Activated CD8-positive, alpha-beta memory T cell treated with anti-CD3 and anti-CD28 coated beads, Interleukin-2, amount 10 ng/mL, durations not matched to agents 7 days and 5 days (primary cell): ENCODE data around the gene COL15A1. TPM values are rescaled to one million over a fixed set of nuclear protein-coding genes. Genes with fewer than 3 reads are reported as not detected.

Source experiments
- ATAC-seq: fragments of 150-1000 bp; cut with Tn5 transposase; one replicate; pipeline ENCODE4 v1.10.0; 2021; ENCODE audit warnings: moderate library complexity
- CTCF ChIA-PET: fragments of 350-600 bp; sonication (Branson Sonifier 250); formaldehyde crosslinking; loops from one replicate; lab custom pipeline; 2021; ENCODE audit warnings: antibody characterized with exemption; lab: Charles Lee
- DNase-seq: peaks from one replicate; pipeline ENCODE4 v3.0.0-alpha.2; 2020
- H3K27ac Mint-ChIP-seq: one replicate; pipeline ENCODE4 v1.8.0; 2021; ENCODE audit warnings: mild to moderate bottlenecking, mixed read lengths
- H3K27me3 Mint-ChIP-seq: one replicate; pipeline ENCODE4 v1.8.0; 2021; ENCODE audit warnings: mixed read lengths
- H3K36me3 Mint-ChIP-seq: one replicate; pipeline ENCODE4 v1.8.0; 2021; ENCODE audit warnings: mild to moderate bottlenecking, mixed read lengths
- H3K4me1 Mint-ChIP-seq: one replicate; pipeline ENCODE4 v1.8.0; 2021; ENCODE audit warnings: mixed read lengths
- H3K4me3 Mint-ChIP-seq: one replicate; pipeline ENCODE4 v1.8.0; 2021; ENCODE audit warnings: mild to moderate bottlenecking, moderate library complexity, mixed read lengths
- H3K9me3 Mint-ChIP-seq: one replicate; pipeline ENCODE4 v1.8.0; 2022; ENCODE audit warnings: low read depth, mixed read lengths
- total RNA-seq, 2 experiments: library from RNA; stranded (reverse); gene quantifications; one replicate each; pipeline ENCODE4 v1.2.3, GENCODE V29; 2021

The COL15A1 gene
- total RNA-seq, 2 experiments from 2014 or later = 0.45 to 0.53 TPM

DNA sequence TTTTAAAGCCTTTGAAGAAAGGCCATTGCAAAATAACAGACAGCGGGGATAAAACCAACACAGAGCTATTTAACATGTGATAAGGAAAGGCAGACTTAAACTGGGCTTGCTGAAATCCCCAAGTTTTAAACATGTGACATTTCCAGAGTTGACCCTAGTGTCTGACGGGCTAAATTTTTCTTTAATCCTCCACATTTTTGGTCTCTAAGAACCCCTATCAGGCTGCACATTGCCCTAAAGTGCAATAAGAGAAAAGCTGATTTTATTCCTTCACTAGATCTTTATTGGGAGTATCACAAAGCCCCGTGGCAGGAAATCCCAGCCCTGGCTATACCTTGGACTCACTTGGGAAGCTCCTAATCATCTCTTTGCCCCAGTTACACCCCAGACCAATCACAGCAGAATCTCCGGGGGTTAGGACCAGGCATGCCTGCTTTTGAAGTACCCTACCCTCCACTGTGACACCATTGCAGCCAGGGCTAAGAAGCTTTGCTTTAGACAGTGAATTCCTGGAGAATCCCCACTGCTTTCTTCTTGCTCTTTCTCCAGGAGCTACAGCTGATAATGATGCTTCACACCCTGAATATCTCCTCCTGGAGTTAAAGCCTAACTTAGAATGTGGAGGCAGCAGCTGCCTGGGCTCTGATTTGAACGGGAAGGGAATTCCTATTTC is 20.1 kb upstream of the COL15A1 start:
- H3K27ac Mint-ChIP-seq = no peak overlapping the region
- no peak for ATAC-seq
- H3K9me3 Mint-ChIP-seq = no peaks in the 10 kb centered on the region
- CTCF ChIA-PET = interaction anchor here (0.8 kb wide), 1 partner anchor 90 kb away, joined by 3 read pairs; no protein-coding TSS in a partner anchor
- no peaks in the 10 kb centered on the region for H3K36me3 Mint-ChIP-seq
- peaks cover 1% of the 10 kb centered on the region for H3K4me1 Mint-ChIP-seq
- DNase-seq = no peak
- no peak overlapping the region for H3K4me3 Mint-ChIP-seq
- H3K27me3 Mint-ChIP-seq = peaks cover 38% of the 10 kb centered on the region

GRCh38 chr9:98924946-98925820 is 18.5 kb upstream of the COL15A1 start:
- no peak for DNase-seq
- ATAC-seq = no peak
- Mint-ChIP-seq H3K27me3 (peaks cover 51% of the 10 kb centered on the region), H3K4me3 (no peak overlapping the region), H3K9me3 (no peaks in the 10 kb centered on the region), H3K27ac (no peak overlapping the region), H3K36me3 (no peaks in the 10 kb centered on the region), H3K4me1 (peaks cover 1% of the 10 kb centered on the region)
- CTCF ChIA-PET = no interaction called here

GRCh38 chr9:98925956-98926355 is 17.8 kb upstream of the COL15A1 start:
- no peak for DNase-seq
- CTCF ChIA-PET = no interaction called here
- no peak overlapping the region for H3K4me3 Mint-ChIP-seq
- H3K4me1 Mint-ChIP-seq = peaks cover 1% of the 10 kb centered on the region
- peaks cover 49% of the 10 kb centered on the region for H3K27me3 Mint-ChIP-seq
- H3K9me3 Mint-ChIP-seq = no peaks in the 10 kb centered on the region
- no peaks in the 10 kb centered on the region for H3K36me3 Mint-ChIP-seq
- no peak overlapping the region for H3K27ac Mint-ChIP-seq
- ATAC-seq = no peak

DNA sequence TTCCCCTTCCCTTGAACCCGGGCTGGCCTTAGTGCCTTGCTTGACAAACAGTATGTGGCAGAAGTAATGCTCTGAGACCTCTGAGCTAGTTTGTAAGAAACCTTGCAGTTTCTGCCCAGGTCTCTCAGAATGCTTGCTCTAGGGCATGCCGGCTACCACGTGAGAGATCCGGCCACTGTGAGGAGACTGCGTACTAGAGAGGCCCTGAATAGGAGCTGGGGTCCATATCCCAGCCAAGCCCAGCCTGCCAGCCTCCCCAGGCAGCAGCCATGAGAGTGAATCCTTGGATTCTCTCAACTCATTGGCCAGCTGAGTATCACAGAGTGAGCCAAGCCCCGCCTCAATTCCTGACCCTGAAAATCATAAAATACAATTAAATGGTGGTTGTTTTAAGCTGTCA is 16.0 kb upstream of the COL15A1 start:
- no peak for ATAC-seq
- H3K4me3 Mint-ChIP-seq = no peak overlapping the region
- CTCF ChIA-PET = no interaction called here

DNA sequence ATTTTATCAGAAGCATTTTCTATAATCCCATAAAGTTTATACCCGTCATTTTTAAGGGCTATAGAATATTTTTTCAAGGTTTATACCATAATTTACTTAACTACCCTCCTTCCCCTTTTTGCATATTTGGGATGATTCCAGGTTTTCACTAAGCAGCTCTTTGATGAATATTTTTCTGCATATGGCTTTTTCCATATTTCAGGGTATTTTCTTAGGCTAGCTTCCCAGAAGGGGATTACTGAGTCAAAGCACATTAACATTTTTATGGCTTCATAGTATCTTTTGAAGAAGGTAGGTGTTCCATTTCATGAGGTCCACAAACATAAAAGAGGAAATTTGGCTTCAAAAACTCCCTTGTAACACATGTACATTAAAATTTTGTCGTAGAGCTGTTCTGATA is 14.6 kb upstream of the COL15A1 start:
- Mint-ChIP-seq H3K27ac (no peak overlapping the region), H3K27me3 (peaks cover 40% of the 10 kb centered on the region), H3K4me3 (no peak overlapping the region), H3K9me3 (no peaks in the 10 kb centered on the region), H3K4me1 (no peaks in the 10 kb centered on the region), H3K36me3 (no peaks in the 10 kb centered on the region)
- ATAC-seq (no peak), DNase-seq (no peak)
- CTCF ChIA-PET = interaction anchor here (1.3 kb wide), 1 partner anchor 8 kb away, joined by 3 read pairs; no protein-coding TSS in a partner anchor

More for the DNA sequence above, 16.0 kb upstream of the COL15A1 start:
- no peak for DNase-seq
- H3K27me3 Mint-ChIP-seq = peaks cover 48% of the 10 kb centered on the region
- H3K36me3 Mint-ChIP-seq = no peaks in the 10 kb centered on the region
- no peak overlapping the region for H3K27ac Mint-ChIP-seq
- H3K9me3 Mint-ChIP-seq = no peaks in the 10 kb centered on the region
- H3K4me1 Mint-ChIP-seq = peaks cover 1% of the 10 kb centered on the region

GRCh38 chr9:98929895-98930341 is 13.8 kb upstream of the COL15A1 start:
- H3K27me3 Mint-ChIP-seq = peaks cover 43% of the 10 kb centered on the region
- no peaks in the 10 kb centered on the region for H3K4me1 Mint-ChIP-seq
- ATAC-seq (no peak), DNase-seq (no peak)
- no peaks in the 10 kb centered on the region for H3K36me3 Mint-ChIP-seq
- H3K27ac Mint-ChIP-seq = no peak overlapping the region
- H3K9me3 Mint-ChIP-seq = no peaks in the 10 kb centered on the region
- no peak overlapping the region for H3K4me3 Mint-ChIP-seq
- CTCF ChIA-PET = interaction anchor here (1.3 kb wide), 1 partner anchor 9 kb away, joined by 3 read pairs; no protein-coding TSS in a partner anchor

DNA sequence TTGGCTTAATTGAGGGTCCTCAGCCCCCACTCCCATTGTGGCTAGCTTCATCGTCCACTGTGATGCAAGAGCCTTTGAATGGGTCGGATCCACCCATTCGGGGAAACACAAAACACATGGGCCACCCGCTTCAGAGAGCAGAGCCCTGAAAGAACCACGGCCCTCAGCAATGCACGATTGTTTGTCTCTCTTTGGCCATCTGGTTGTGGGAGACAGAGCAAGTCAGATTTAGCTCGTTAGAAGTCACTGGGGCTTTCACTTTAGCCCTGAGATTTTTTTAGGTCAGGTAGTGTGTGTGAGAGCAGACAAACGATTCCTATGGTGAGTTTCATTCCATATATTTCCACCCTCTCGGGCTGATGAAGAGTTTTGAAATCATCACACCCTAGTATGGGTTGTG is 12.9 kb upstream of the COL15A1 start:
- CTCF ChIA-PET = no interaction called here

GRCh38 chr9:98931600-98932389 is 11.9 kb upstream of the COL15A1 start:
- Mint-ChIP-seq H3K4me3 (no peak overlapping the region), H3K4me1 (no peaks in the 10 kb centered on the region), H3K27me3 (peaks cover 49% of the 10 kb centered on the region), H3K9me3 (no peaks in the 10 kb centered on the region), H3K27ac (no peak overlapping the region), H3K36me3 (no peaks in the 10 kb centered on the region)
- ATAC-seq (no peak), DNase-seq (no peak)
- CTCF ChIA-PET = no interaction called here

More for the DNA sequence above, 12.9 kb upstream of the COL15A1 start:
- DNase-seq (no peak), ATAC-seq (no peak)
- Mint-ChIP-seq H3K9me3 (no peaks in the 10 kb centered on the region), H3K36me3 (no peaks in the 10 kb centered on the region), H3K4me3 (no peak overlapping the region), H3K4me1 (no peaks in the 10 kb centered on the region), H3K27ac (no peak overlapping the region), H3K27me3 (peaks cover 45% of the 10 kb centered on the region)

DNA sequence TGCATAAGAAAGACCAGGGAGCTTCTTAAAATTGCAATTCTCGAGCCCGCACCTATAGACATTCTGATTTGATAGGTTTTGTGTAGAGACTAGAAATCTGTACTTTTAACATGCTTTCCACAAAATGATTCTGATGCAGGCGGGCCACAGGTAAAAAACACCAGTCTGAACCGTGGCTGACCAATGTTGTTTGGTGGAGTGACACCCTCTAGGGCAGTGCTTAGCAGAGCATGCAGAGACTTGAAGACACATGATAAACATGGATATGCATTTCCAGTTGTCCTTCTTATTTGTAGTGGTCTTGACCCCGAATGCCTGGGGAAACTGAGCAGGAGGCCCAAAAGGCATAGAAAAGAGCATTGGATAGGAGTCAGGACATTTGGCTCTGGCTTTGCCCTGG is 10.5 kb upstream of the COL15A1 start:
- H3K27ac Mint-ChIP-seq = no peak overlapping the region
- no peak for ATAC-seq
- no peaks in the 10 kb centered on the region for H3K4me1 Mint-ChIP-seq
- H3K4me3 Mint-ChIP-seq = no peak overlapping the region
- CTCF ChIA-PET = no interaction called here
- no peak for DNase-seq
- no peaks in the 10 kb centered on the region for H3K36me3 Mint-ChIP-seq
- peaks cover 48% of the 10 kb centered on the region for H3K27me3 Mint-ChIP-seq
- H3K9me3 Mint-ChIP-seq = no peaks in the 10 kb centered on the region

DNA sequence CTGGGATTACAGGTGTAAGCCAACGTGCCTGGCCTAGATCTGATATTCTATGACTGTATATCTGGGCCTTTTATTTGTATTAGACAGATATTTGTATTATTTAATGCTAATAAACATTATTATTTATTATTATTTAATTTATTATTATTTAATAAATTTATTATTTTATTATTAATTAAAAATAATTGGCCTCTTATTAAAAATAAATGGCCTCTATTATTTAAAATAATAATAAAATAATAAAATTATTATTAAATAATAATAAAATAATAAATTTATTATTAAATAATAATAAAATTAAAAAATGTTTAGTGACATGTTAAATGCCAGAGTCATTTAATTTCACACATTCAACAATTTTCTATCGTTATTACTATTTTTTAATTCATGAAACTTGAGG is 9.8 kb upstream of the COL15A1 start:
- H3K9me3 Mint-ChIP-seq = no peaks in the 10 kb centered on the region
- peaks cover 46% of the 10 kb centered on the region for H3K27me3 Mint-ChIP-seq
- ATAC-seq = no peak
- no peak for DNase-seq
- H3K36me3 Mint-ChIP-seq = no peaks in the 10 kb centered on the region
- CTCF ChIA-PET = interaction anchor here (2.4 kb wide), 1 partner anchor 85 kb away, joined by 6 read pairs; no protein-coding TSS in a partner anchor
- H3K4me3 Mint-ChIP-seq = no peak overlapping the region
- no peak overlapping the region for H3K27ac Mint-ChIP-seq
- no peaks in the 10 kb centered on the region for H3K4me1 Mint-ChIP-seq

DNA sequence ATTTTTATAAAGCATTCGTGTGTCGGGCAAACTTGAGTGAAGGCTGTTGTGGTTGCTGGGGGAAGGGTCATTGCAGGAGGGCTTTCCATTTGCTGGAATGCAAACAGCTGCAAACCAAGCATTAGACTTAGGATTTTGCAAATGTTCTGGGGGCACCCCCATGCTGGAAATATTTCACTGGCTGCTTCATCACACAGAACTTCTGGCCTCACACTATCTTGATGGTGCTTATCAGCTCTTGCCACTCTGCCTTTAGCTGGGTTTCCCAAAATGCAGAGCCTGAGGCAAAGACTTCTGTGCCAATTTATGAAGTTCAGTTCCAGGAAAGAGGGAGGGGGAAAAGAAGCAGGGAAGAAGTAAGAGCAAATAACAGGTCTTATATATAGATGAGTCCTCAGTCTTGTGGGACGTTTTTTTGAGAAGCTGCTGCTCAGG is 8.6 kb upstream of the COL15A1 start:
- Mint-ChIP-seq H3K36me3 (no peaks in the 10 kb centered on the region), H3K27me3 (peaks cover 46% of the 10 kb centered on the region), H3K27ac (no peak overlapping the region), H3K9me3 (no peaks in the 10 kb centered on the region), H3K4me3 (no peak overlapping the region), H3K4me1 (no peaks in the 10 kb centered on the region)
- no peak for ATAC-seq
- DNase-seq = no peak
- CTCF ChIA-PET = interaction anchor here (2.4 kb wide), 1 partner anchor 86 kb away, joined by 6 read pairs; no protein-coding TSS in a partner anchor

DNA sequence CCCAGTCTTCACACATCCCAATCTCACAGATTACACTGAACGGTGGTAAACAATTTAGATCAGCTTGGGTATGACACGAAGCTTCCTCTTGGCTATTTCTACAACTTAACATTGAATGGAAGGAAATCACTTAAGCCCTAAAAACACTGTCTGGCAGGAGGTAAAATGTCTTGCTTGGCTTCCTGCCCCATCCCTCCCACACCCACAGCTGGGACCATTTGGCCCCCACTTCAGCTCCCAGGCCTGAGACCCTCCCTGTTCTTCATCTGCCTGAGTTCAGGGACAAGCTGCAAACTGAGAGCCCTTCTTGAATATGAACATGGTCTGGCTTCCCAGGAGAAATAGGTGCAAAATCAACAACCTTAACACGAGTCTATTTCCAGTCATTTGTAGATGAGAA is 3.4 kb upstream of the COL15A1 start:
- CTCF ChIA-PET = interaction anchor here (1.2 to 1.4 kb wide), 2 partner anchors 15 to 92 kb away, joined by 3 to 4 read pairs; no protein-coding TSS in a partner anchor
- no peak overlapping the region for H3K4me3 Mint-ChIP-seq
- H3K4me1 Mint-ChIP-seq = peaks cover 14% of the 10 kb centered on the region
- H3K27me3 Mint-ChIP-seq = peaks cover 84% of the 10 kb centered on the region
- DNase-seq (no peak), ATAC-seq (no peak)
- H3K36me3 Mint-ChIP-seq = no peaks in the 10 kb centered on the region
- H3K27ac Mint-ChIP-seq = no peak overlapping the region
- H3K9me3 Mint-ChIP-seq = no peaks in the 10 kb centered on the region

DNA sequence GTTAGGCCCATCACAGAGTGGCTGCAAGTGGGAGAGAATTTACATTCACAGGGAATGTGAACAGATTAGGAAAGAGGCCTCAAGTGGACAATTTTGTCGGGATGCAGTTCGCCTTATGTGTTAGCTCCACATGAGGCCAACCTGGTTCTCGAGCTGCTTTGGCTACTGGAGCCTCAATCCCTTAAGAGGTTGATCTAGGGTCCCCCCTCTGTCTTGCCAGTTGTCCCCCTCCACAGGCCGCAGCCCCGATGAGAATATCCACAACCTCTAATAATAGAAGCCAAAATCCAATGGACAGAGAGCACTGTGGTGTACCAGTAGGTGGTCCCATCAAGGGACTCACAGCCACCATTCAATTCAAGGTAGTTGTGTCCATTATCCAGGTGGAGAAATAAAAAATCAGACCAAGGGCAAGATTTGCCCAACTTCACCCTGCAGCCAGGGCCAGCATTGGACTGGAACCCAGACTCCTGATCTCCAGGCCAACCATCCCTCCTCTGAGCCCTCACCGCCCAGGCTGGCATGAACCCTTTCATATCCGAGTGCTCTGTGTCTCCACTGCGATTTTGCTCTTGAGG is 1.7 kb upstream of the COL15A1 start:
- Mint-ChIP-seq H3K36me3 (no peaks in the 10 kb centered on the region), H3K9me3 (no peaks in the 10 kb centered on the region), H3K27me3 (peaks cover 85% of the 10 kb centered on the region), H3K4me3 (no peak overlapping the region), H3K4me1 (peaks cover 14% of the 10 kb centered on the region), H3K27ac (no peak overlapping the region)
- no peak for ATAC-seq
- CTCF ChIA-PET = no interaction called here
- DNase-seq = no peak
